Lower lobe of right lung (tissue), 2 donors: ENCODE data around the gene L1CAM. TPM values are rescaled to one million over a fixed set of nuclear protein-coding genes. Genes with fewer than 3 reads are reported as not detected.

Source experiments
- ATAC-seq, 2 donors: fragments of 200-7000 bp; cut with Tn5 transposase; one replicate each; pipeline ENCODE4 v1.9.1; 2020 to 2022; ENCODE audit warnings: mild to moderate bottlenecking in 2 of 2, moderate library complexity in 2 of 2
- DNase-seq: peaks from one replicate; pipeline ENCODE4 v3.0.0-alpha.2; 2020
- H3K27ac ChIP-seq: fragments of 200-600 bp; one replicate; pipeline ENCODE4 v1.8.0; 2022
- H3K27me3 ChIP-seq: fragments of 200-600 bp; one replicate; pipeline ENCODE4 v1.8.0; 2022; ENCODE audit warnings: low read depth
- H3K36me3 ChIP-seq: fragments of 200-600 bp; one replicate; pipeline ENCODE4 v1.8.0; 2022; ENCODE audit warnings: mild to moderate bottlenecking
- H3K4me1 ChIP-seq: fragments of 200-600 bp; one replicate; pipeline ENCODE4 v1.8.0; 2022
- H3K4me3 ChIP-seq: fragments of 200-600 bp; one replicate; pipeline ENCODE4 v1.8.0; 2022; ENCODE audit warnings: mild to moderate bottlenecking
- H3K9me3 ChIP-seq: fragments of 200-600 bp; one replicate; pipeline ENCODE4 v1.8.0; 2022
- intact Hi-C: fragments of 100-400 bp; cut with DNase I; formaldehyde crosslinking; loops from one replicate; pipeline ENCODE4 v1.11.0; 2022
- total RNA-seq: library from RNA; stranded (reverse); fragmentation: NEBNext Ultra II Directional; extraction: Animal tissue kit (Norgen Biotek cat#: 25700); gene quantifications from one replicate; pipeline ENCODE4 v1.2.1, GENCODE V29; 2021
- TF ChIP-seq, protein P1 (sequence below): fragments of 200-600 bp; IDR thresholded peaks from one replicate; pipeline ENCODE4 v1.8.0; 2022; ENCODE audit warnings: antibody characterized with exemption, mild to moderate bottlenecking
- donor health status: DM: no; HTN: yes; CAD: no; lungs with severe emphysema.

L1CAM gene
- total RNA-seq, 1 donor from 2014 or later: 1.6 TPM

GRCh38 chrX:153827903-153828302 lies 58.1 kb downstream of the L1CAM start:
- Histone ChIP-seq H3K27me3 (peaks cover 12% of the 10 kb centered on the region), H3K36me3 (no peaks in the 10 kb centered on the region), H3K4me1 (peaks cover 4% of the 10 kb centered on the region), H3K4me3 (no peak overlapping the region), H3K9me3 (no peaks in the 10 kb centered on the region), H3K27ac (no peak overlapping the region)
- intact Hi-C loops: no loop called here
- DNase-seq (no peak), ATAC-seq (no peak)
- TF ChIP-seq, protein P1, sequence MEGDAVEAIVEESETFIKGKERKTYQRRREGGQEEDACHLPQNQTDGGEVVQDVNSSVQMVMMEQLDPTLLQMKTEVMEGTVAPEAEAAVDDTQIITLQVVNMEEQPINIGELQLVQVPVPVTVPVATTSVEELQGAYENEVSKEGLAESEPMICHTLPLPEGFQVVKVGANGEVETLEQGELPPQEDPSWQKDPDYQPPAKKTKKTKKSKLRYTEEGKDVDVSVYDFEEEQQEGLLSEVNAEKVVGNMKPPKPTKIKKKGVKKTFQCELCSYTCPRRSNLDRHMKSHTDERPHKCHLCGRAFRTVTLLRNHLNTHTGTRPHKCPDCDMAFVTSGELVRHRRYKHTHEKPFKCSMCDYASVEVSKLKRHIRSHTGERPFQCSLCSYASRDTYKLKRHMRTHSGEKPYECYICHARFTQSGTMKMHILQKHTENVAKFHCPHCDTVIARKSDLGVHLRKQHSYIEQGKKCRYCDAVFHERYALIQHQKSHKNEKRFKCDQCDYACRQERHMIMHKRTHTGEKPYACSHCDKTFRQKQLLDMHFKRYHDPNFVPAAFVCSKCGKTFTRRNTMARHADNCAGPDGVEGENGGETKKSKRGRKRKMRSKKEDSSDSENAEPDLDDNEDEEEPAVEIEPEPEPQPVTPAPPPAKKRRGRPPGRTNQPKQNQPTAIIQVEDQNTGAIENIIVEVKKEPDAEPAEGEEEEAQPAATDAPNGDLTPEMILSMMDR: no peak

DNA sequence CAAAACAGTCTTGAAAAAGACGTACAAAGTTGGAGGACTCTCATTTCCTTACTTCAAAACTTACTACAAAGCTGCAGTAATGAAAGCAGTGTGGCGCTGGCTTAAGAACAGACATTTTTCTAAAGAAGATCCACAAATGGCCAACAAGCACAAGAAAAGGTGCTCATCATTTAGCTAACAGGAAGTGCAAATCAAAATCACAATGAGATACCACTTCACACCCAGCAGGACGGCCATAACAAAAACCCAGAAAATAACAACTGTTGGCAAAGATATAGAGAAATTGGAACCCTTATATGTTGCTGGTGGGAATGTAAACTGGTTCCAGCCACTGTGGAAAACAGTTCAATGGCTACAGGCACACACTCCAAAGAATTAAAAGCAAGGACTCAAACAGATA lies 59.0 kb downstream of the L1CAM start:
- Histone ChIP-seq H3K27me3 (peaks cover 12% of the 10 kb centered on the region), H3K4me1 (peaks cover 4% of the 10 kb centered on the region), H3K36me3 (no peaks in the 10 kb centered on the region), H3K27ac (no peak overlapping the region), H3K9me3 (no peaks in the 10 kb centered on the region), H3K4me3 (no peak overlapping the region)
- intact Hi-C loops: no loop called here
- no peak for DNase-seq
- TF ChIP-seq, protein P1: no peak
- no peak for ATAC-seq

DNA sequence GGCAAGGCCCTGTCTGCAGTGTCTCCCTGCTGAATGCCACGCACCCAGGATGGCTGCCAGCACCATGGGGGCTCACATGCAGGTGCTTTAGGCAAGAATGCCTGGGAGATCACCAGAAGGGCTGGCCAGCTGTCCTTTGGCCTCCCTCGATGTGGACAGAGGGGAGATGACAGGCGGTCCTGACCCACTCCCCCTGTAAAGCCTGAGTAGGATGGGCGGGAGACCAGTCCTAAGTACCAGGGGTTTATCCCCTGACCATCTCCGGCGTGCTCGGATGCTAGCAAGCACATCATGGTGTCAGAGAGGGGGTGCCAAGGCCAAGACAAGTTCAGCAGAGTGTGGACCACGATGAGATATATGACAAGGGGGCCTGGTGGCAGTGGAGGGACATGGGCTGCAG lies 60.9 kb downstream of the L1CAM start:
- Histone ChIP-seq H3K9me3 (no peaks in the 10 kb centered on the region), H3K36me3 (no peaks in the 10 kb centered on the region), H3K27me3 (peaks cover 11% of the 10 kb centered on the region), H3K4me3 (no peak overlapping the region), H3K27ac (no peak overlapping the region), H3K4me1 (peaks cover 4% of the 10 kb centered on the region)
- DNase-seq (no peak), ATAC-seq (no peak)
- intact Hi-C loops: no loop called here
- TF ChIP-seq, protein P1: no peak

- Histone ChIP-seq H3K9me3 (no peaks in the 10 kb centered on the region), H3K36me3 (no peaks in the 10 kb centered on the region), H3K4me1 (peaks cover 2% of the 10 kb centered on the region), H3K27me3 (peaks cover 4% of the 10 kb centered on the region), H3K4me3 (no peak overlapping the region), H3K27ac (no peak overlapping the region)
- intact Hi-C loops: no loop called here
- DNase-seq: no peak
- no peak for ATAC-seq
- TF ChIP-seq, protein P1: no peak
Observed at GRCh38 chrX:153824348-153824747, 61.6 kb downstream of the L1CAM start.

DNA sequence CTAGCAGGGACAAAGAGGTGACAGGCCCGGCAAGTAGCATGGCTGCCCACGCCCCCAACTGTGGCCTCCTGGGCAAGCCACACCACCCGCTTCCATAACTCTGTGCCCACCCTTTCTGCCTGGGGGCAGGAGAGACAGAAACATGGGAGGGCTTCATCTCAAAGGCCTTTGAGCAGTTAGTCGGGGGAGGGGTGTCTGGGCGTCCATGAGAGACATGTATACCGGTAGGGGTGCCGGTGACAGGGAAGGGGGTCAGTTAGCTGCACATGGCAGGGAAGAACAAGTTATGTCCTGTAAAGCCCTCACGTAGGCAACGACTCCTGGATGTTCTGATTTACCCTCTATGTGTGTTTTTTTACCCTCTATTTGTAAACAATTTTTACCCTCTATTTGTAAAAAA lies 64.9 kb downstream of the L1CAM start:
- no peak for DNase-seq
- H3K36me3 ChIP-seq: no peaks in the 10 kb centered on the region
- TF ChIP-seq, protein P1: no peak
- H3K4me1 ChIP-seq: no peaks in the 10 kb centered on the region
- no peak for ATAC-seq
- no peaks in the 10 kb centered on the region for H3K9me3 ChIP-seq
- H3K27ac ChIP-seq: no peak overlapping the region
- H3K4me3 ChIP-seq: no peak overlapping the region
- peaks cover 4% of the 10 kb centered on the region for H3K27me3 ChIP-seq
- intact Hi-C loops: no loop called here

DNA sequence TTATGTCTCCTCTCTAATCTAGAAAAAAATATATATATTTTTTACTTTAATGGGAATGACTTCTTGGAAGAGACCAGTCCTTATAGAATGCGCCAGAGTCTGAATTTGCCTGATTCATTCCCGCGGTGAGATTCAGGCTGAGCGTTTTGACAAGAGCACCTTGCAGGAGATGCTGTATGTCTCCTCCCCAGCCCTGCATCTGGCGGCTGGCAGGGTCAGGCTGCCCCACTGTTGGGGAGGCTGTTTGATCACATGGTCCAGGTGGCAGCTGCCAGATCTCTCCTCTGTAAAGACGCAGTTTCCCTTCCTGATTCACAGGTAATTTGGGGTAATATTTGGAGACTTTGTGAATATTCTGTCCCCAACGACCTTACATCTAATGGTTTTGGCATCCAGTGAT lies 65.4 kb downstream of the L1CAM start:
- no peak for DNase-seq
- H3K9me3 ChIP-seq: no peaks in the 10 kb centered on the region
- peaks cover 4% of the 10 kb centered on the region for H3K27me3 ChIP-seq
- H3K4me3 ChIP-seq: no peak overlapping the region
- no peaks in the 10 kb centered on the region for H3K4me1 ChIP-seq
- TF ChIP-seq, protein P1: no peak
- no peaks in the 10 kb centered on the region for H3K36me3 ChIP-seq
- no peak overlapping the region for H3K27ac ChIP-seq
- intact Hi-C loops: no loop called here
- ATAC-seq: no peak
